Activated CD4-positive, alpha-beta T cell treated with anti-CD3 and anti-CD28 coated beads, Interleukin-2, Interleukin-4, amounts not matched to agents 100 ng/mL and 50 ng/mL, durations not matched to agents 16 hours and 8 hours (primary cell): ENCODE data around the gene COLQ.
"Not testable (repeated sequence)": the region's sequence is repeated elsewhere in the genome, so short reads cannot be mapped to it uniquely, and the experiment has no call there.

Experiments
- DNase-seq: peaks from one replicate; pipeline ENCODE4 v3.0.0-alpha.2; 2020; ENCODE audit warnings: low spot score

COLQ gene

GRCh38 chr3:15490158-15490557, 31.3 kb downstream of the COLQ start:
- DNase-seq = no peak

- no peak for DNase-seq
Observed at GRCh38 chr3:15488002-15488401, 33.5 kb downstream of the COLQ start.

- no peak for DNase-seq
Observed at GRCh38 chr3:15486979-15487378, 34.5 kb downstream of the COLQ start.

GRCh38 chr3:15486020-15486419, 35.5 kb downstream of the COLQ start:
- DNase-seq = no peak

GRCh38 chr3:15484551-15484950, 37.0 kb downstream of the COLQ start:
- not testable (repeated sequence) for DNase-seq

GRCh38 chr3:15479400-15480224, 41.9 kb downstream of the COLQ start:
- no peak for DNase-seq

GRCh38 chr3:15478640-15478979, 42.9 kb downstream of the COLQ start:
- no peak for DNase-seq

GRCh38 chr3:15477951-15478639, 43.4 kb downstream of the COLQ start:
- DNase-seq = no peak

GRCh38 chr3:15476378-15476777, 45.1 kb downstream of the COLQ start:
- DNase-seq = no peak

- no peak for DNase-seq
Observed at GRCh38 chr3:15475161-15475560, 46.3 kb downstream of the COLQ start.

- no peak for DNase-seq
Observed at GRCh38 chr3:15471861-15472260, 49.6 kb downstream of the COLQ start.

- DNase-seq = no peak
Observed at GRCh38 chr3:15470849-15471248, 50.7 kb downstream of the COLQ start.

- DNase-seq = no peak
Observed at GRCh38 chr3:15470261-15470660, 51.2 kb downstream of the COLQ start.

GRCh38 chr3:15467227-15468181, 54.0 kb downstream of the COLQ start:
- DNase-seq = no peak

- DNase-seq = no peak
Observed at GRCh38 chr3:15465876-15466585, 55.5 kb downstream of the COLQ start.

GRCh38 chr3:15462451-15462850, 59.1 kb downstream of the COLQ start:
- DNase-seq = no peak

GRCh38 chr3:15460891-15461531, 60.5 kb downstream of the COLQ start:
- peak; percentile 7 for DNase-seq

GRCh38 chr3:15458212-15458780, 63.2 kb downstream of the COLQ start:
- DNase-seq = no peak

GRCh38 chr3:15456915-15457314, 64.6 kb downstream of the COLQ start:
- DNase-seq = not testable (repeated sequence)

- DNase-seq = no peak
Observed at GRCh38 chr3:15456321-15456720, 65.2 kb downstream of the COLQ start.

- DNase-seq = no peak
Observed at GRCh38 chr3:15455756-15456155, 65.8 kb downstream of the COLQ start.
